C4-2B (cell line): ENCODE measurements around the gene CCDC57.
"Not testable (repeated sequence)": the region's sequence is repeated elsewhere in the genome, so short reads cannot be mapped to it uniquely, and the experiment has no call there.

Experiments
- H3K27ac ChIP-seq: fragments of 450-650 bp; 2 replicates; pipeline ENCODE4 v1.5.1; 2017
- CTCF ChIP-seq: fragments of 450-650 bp; conservative IDR thresholded peaks from 2 replicates; pipeline ENCODE4 v1.5.1; 2017; ENCODE audit warnings: mild to moderate bottlenecking
- ZFX ChIP-seq: fragments of 450-650 bp; IDR thresholded peaks from 2 replicates; pipeline ENCODE4 v1.6.1; 2017

CCDC57 gene

GRCh38 chr17:82146663-82147654, 65.7 kb downstream of the CCDC57 start:
- no peak overlapping the region for H3K27ac ChIP-seq
- TF ChIP-seq ZFX (no peak), CTCF (no peak)

- TF ChIP-seq ZFX (no peak), CTCF (no peak)
- H3K27ac ChIP-seq = peak overlapping the region; percentile 1; the same call in 1 of the 2 replicates
Measured at GRCh38 chr17:82145550-82146155, 67.0 kb downstream of the CCDC57 start.

- no peak overlapping the region for H3K27ac ChIP-seq
- TF ChIP-seq CTCF (no peak), ZFX (no peak)
Measured at GRCh38 chr17:82143333-82143732, 69.3 kb downstream of the CCDC57 start.

- not testable (repeated sequence) for H3K27ac ChIP-seq
Measured at GRCh38 chr17:82139961-82140360, 72.7 kb downstream of the CCDC57 start.

GRCh38 chr17:82138511-82138992, 74.1 kb downstream of the CCDC57 start:
- no peak overlapping the region for H3K27ac ChIP-seq
- no peak for TF ChIP-seq ZFX
- no peak for TF ChIP-seq CTCF

DNA sequence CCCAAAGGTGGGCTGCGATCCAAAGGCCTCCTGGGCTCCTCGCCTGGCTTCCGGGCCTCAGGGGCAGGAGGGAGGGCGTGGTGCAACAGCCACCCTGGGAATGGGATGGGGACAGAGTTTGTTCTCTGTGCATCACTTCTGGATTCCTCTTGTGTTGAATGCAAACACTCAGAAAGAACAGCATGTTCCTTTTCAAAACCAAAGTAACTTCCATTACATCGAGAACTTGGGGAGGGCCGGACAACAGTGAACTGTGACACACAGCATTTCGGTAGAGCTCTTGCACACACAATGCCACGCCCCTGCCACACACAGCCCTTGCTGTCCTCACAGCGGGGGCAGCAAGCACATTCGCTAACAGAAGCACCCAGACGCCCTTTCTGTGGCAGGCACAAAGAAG, 78.5 kb downstream of the CCDC57 start:
- TF ChIP-seq CTCF (no peak), ZFX (no peak)
- H3K27ac ChIP-seq = peak overlapping the region; percentile 62

DNA sequence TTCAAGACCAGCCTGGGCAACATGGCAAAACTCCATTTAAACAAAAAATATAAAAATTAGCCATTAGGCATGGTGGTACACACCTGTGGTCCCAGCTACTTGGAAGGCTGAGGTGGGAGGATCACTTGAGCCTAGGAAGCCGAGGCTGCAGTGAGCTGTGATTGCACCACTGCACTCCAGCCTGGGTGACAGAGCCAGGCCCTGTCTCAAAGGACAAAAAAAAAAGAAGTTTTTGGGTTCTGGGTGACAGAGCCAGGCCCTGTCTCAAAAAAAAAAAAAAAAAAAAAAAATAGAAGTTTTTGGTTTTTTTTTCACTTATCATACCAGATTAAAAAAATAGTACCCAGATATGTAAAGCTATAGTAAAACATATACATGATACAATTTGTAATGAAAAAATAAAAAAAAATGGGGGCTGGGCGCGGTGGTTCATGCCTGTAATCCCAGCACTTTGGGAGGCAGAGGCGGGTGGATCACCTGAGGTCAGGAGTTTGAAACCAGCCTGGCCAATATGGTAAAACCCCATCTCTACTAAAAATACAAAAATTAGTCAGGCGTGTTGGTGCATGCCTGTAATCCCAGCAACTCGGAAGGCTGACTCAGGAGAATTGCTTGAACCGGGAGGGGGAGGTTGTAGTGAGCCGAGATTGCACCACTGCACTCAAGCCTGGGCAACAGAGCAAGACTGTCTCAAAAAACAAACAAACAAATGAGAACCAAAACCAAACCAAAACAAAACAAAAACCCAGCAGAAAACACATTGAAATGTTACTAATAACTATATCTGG, 79.3 kb downstream of the CCDC57 start:
- peak overlapping the region; percentile 62 for H3K27ac ChIP-seq

- H3K27ac ChIP-seq = no peak overlapping the region
- TF ChIP-seq ZFX (no peak), CTCF (no peak)
Measured at GRCh38 chr17:82129095-82129494, 83.5 kb downstream of the CCDC57 start.
